NCI-H82 treated with DMSO at 0.1 percent for 48 hours (cell line): ENCODE results near the gene SOX13.
"Not testable (repeated sequence)": the region's sequence is repeated elsewhere in the genome, so short reads cannot be mapped to it uniquely, and the experiment has no call there.

Experiments
- DNase-seq: peaks from one replicate; lab custom pipeline; 2025; ENCODE audit not compliant: unreplicated experiment; lab: John Stamatoyannopoulos, UW

SOX13 gene

DNA sequence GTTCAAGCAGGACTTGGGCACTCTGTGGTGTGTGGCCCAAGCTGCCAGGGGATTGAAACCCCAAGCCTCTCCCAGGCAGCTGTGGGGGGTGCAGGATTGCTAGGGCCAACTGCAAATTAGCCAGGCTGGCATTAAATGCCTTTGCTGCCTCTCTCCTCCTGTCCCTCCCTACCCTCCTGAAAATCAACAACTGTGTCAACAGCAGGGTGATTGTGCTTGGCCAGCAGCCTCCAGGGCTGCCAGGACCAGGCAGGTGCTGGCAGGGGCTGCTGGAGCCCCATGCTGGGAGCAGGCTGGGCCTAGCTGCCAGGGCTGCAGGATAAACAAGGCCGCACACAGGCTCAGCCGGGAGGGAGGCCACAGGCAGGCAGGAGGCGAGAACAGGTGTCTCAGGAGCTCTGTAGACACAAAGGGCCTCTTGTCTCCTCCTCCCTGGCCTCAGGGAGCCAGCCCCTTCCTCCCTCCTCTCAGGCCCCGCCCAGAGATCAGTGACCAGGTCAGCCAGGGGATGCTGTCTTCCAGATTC lies 11.4 kb downstream of the SOX13 start:
- DNase-seq = peak; percentile 7

DNA sequence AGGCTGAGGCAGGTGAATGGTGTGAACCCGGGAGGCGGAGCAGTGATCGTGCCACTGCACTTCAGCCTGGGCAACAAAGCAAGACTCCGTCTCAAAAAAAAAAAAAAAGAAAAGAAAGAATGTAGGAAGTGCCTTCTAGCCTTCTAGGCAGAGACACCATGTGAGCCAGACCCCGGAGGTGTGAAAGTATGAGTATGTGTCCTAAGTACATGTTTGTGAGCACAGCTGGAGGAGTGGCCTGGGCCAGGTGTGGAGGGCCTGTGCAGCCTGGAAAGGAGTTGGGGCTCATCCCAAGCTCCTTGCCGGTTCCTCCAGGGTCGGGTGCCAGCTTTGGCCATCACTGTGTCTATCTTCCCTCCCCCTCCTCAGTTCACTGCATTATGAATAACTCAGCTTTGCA lies 13.0 kb downstream of the SOX13 start:
- DNase-seq = no peak

DNA sequence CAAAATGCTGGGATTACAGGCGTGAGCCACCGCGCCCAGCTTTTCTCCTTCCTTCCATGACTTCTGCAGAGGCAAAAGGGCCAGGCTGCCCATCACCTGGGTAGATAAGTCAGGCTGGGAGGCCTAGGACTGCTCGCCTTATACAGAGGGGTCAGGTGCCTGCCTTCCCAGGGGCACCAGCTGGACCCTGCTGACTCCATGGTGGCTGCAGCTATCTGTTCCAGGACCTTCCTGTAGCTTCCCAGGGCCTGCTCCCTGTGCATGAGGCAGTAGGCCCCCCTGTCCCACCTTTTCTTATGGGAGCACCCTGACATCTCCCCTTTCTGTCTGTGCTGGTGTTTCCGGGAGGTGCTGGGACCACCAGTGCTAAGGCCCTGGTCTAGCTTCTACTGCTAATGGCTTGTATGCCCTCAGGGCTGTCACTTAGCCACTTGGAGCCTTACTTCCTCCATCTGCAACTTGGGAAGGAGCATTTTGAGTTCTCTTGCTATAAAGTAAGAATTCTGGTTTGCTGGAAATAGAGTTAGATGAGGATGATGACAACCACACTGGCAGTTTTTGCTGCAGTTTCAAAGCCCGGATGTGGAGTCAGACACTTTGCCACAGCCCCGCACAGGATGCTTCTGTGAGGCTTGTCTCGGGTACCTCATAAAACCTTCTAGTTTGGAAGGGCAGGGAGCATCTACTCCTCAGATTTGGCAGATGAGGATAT lies 14.4 kb downstream of the SOX13 start:
- DNase-seq = no peak

DNA sequence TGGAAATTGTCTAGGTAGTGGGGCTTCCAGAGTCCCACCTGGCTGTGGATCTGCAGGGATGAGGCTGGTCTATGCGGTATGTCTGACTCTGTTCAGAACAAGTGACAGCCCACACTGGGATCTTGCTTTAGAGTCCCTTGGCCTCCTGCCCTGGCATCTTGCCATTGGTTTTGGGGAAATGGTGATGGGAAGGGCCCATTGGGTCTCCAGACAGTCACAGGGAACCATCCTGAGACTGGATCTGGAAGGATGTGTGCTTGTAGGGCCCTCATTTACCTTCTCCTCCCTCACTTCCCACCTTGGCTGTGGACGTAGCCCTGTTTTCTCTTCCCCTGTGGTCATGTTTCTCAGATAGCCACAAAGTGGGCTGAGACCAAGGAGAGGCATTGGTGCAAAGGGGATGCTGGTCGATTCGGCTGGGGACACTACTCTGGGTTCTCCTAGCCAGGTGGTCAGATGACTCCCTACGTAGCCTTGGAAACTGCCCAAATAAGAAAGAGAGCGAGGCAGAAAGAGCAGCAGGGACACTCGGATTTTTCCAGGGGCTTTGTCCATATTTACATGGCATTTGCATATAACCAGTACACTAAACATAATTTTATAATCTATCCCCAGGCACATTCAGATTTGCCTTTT lies 15.1 kb downstream of the SOX13 start:
- no peak for DNase-seq

DNA sequence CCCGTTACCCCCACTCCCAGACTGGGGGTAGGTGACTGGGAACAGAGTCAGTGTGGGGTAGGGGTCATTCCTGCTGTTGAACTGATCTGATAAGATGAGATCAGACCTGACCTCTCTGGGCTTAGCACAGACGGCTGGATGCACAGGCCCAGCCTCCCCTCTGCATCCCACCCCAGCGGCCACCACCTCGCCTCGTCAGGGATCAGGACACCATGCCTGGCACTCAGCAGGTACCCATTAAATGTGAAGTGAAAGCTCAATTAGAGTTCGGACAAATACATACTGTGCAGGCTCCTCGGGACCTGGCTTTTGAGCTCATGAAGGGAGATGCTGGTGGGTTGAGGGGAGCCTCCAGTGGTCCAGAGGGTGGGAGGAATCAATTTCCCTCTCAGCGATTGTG lies 15.7 kb downstream of the SOX13 start:
- no peak for DNase-seq

DNA sequence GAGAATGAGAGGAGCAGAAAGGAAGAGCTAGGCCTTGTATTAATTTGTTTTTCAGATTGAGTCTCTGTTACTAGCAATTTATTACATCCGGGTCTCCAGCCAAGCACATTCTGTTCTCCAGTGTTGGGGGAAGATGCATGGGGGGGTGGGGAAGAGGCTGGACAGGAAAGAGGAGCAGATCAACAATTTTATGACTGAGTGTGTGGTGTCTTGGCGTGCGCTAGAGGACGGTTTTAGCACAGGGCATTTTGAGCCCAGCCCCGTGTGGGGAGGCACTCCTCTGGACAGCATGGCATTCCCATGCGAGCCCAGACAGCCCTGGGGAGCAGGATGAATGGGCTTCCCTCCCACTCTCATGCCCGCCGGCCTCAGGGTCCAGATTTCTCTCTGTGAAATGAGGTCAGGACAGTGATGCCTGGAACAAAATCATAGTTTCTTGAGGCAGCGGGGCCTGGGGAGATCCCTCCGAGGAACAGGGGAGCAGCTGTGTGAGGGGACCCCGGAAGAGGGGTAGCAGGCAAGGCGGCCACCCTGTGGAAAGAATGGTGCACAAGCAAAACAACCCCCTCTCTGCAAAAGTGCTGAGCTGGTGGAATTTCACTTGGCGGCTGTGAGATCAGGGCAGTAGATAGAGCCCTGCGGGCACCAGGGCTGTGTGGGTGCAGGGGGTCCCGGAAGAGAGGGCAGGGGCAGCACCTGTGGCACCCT lies 16.3 kb downstream of the SOX13 start:
- DNase-seq = no peak

DNA sequence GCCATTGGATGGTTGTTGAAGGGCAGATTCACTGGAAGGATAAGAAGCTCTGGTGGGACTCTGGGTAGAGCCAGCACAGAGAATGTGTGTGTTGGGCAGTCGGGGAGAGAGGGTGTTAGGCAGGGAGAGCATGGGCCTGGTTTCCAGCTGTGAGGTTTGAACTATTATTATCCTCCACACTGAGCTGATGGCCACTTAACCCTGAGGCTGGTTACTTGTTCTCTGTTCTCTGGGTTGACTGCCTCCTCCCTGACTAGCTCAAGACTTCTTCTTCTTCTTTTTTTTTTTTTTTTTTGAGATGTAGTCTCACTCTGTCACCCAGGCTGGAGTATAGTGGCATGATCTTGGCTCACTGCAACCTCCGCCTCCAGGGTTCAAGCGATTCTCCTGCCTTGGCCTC lies 17.2 kb downstream of the SOX13 start:
- not testable (repeated sequence) for DNase-seq

DNA sequence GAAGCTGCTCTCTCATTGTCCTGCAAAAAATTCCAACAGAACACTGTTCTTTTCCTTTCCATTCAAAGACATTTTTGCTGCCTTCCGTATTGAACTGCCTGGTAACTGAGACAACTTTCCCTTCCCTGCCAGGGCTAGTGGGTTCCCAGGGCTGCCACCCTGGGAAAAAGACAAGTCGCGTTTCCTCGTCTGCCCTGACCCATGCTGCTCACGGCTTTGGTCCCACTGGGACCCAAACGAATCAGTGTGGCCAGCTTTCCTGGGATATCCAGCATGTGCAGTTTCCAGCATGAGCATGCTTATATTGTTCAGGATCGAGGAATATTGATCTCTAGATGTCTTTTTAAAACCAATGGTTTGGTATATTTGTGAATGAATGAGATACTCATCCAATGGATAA lies 18.2 kb downstream of the SOX13 start:
- no peak for DNase-seq

DNA sequence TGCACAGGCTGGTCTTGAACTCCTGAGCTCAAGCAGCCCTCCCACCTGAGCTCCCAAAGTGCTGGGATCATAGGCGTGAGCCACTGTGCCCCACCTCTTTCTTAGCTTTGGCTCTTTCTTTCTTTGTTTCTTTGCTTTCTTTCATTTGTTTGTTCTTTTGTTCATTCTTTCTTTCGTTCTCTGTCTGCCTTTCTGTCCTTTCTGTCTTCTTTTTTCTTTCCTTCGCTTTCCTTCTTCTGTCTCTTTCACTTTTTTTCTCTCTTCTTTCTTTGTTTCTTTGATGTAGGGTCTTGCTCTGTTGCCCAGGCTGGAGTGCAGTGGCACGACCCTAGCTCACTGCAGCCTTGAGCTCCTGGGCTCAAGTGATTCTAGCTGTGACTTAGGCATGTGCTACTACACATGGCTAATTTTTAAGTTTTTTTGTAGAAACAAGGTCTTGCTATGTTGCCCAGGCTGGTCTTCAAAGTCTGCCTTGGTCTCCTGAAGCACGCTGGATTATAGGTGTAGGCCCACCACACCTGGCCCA lies 18.9 kb downstream of the SOX13 start:
- DNase-seq = no peak

DNA sequence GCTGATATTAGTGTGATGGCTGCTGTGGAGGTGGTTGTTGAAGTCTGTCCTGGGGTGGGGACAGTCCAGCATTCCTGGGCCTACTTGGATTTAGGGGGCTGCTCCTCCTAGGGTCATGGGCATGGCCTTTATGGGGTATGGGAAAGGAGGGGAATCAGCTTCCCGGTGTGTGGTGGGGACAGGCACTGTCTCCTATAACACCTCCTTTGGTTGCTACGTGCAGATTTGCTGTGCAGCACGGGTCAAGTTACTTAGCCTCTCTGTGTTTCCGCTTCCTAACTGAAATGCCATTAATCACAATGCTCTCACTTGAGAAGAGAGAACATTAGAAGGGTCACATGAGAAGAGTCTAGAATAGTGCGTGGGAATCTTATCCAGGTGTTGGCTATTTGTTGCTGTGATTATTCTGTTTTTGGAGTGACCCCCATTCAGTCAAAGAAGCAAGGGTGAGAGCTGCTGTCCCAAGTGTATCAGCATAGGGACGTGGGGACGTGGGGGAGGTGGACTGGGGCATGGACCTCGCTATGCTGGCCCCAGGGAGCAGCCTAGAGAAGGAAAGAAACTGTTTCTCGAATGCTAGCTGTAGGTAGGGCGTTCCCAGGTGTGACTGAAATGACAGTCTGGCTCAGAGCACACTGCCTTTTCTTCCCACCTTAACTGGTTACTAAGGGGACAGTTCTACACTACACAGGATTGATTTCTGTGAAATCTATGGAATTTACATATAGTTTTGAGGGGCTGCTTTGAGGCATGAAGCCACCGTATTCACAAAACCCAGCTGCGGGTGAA lies 19.9 kb downstream of the SOX13 start:
- no peak for DNase-seq

DNA sequence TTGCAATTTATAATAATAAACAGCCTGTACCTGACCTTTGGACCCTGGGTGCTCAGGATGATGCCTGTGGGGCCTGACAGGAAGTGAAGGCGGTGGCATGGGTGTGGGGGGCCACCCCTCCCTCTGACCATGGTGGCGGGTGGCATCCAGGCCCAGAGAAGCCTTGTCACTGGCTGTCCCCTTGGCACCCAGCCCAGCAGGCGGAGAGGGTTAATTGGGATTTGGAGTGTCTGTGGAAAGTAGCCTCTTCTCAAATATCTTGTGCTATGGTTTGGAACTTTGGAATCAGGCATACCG lies 20.5 kb downstream of the SOX13 start:
- DNase-seq = no peak

DNA sequence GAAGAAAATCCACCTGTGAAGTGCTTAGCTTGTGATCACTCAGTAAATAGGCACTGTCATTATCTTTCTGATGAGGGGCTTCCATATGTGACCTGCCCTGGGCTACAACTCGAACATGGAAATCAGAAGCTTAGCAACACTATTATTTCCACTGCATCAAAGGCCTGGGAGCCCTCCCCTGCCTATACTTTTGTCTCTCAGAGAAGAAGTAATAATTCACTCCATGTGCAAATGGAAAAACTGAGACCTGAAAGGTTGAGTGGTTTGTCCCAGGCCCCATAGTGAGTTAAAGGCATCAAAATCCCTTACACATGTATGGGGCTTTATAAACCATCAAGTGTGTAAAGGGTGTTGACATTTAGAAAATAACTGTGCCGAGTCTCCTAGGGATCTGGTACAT lies 20.9 kb downstream of the SOX13 start:
- no peak for DNase-seq

DNA sequence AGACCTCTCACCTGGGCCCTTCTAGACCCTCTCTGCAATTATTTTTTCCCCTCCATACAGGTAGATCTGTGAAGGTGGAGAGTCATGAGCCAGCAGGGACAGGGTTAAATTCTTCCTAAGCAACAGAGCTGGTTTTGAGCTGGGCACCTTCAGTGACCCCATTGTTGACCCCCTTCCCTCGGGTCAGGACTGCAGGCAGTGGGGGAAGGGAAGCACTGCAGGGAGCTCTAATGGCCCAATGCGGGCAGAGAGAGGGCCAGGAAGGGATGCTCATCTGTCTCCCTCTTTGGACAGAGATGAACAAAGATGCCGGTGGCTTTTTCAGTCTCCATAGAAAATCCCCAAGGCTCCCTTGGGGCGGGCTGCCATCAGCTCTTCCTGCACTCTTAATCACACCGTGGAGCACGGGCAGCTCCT lies 21.4 kb downstream of the SOX13 start:
- no peak for DNase-seq

DNA sequence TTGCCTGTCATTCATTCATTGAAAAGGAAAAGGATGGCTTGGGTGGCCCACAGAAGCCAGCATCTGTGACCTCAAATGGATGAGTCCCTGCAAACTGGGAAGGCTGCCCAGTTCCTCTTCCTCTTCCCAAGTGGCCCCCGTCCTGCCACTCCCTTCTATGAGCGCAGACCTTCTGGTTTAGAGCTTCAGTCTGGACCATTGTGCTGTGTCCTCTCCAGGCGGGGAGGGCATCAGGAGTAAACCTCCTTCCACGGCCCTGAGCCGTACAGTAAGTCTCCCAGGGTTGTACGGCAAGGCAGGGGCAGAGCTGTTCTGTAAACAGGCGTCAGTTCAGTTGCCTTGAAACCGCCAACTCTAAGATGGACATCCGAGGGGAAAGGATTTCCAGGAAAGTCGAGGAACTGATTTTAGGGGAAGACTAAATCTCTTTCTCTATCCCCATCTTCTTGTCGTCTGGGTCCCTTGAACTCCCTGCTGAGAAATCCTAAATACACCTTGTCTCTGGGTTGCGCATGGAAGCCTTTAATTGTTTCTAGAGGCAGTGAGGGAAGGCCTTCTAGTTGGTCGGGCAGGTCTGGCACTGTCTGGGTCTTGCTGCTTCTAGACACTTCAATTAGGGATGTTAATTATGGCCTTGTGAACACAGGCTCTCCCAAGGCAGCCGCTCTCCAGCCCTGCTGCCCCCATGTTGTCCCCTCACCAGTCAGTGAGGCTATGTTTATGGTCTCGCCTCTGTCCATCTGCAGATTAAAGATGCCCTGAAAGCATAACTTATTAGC lies 22.1 kb downstream of the SOX13 start:
- no peak for DNase-seq

DNA sequence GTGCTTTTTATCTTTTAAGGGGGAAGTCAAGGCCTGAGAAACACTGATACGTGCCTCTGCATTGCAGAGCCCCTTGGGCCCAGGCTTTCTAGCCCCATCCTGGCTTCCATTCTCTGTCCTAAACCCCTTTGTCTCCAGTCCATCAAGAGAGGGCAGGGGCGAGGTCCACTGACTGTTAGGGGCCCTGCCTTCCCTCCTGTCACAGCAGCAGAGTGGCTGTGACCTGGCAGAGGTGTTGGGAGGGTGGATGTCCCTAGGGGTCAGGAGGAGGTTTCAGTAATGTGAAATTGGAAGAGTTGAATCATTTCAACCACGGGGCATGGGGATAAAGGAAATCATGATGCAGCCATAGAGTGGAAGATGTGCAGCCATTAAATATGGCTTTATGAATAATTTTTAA lies 24.0 kb downstream of the SOX13 start:
- DNase-seq = no peak

DNA sequence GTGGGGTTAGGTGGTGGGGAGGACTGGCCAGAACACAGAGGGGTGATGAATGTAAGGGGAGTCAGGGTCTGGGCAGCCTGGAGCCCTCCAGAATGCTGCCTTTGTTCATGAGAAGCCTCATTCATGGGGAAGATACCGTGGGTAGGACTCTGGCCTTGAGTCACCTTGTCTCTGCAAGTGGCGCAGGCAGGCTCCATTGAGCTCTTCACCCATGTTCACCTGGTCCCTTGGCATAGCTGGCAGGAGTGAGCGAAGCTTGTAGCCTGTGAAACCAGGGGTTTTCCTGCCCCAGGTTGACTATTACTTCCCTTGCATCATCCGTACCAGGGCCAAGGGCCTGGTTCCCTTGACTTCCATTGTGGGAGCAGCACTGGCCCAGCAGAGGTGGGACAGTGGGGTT lies 25.8 kb downstream of the SOX13 start:
- no peak for DNase-seq

DNA sequence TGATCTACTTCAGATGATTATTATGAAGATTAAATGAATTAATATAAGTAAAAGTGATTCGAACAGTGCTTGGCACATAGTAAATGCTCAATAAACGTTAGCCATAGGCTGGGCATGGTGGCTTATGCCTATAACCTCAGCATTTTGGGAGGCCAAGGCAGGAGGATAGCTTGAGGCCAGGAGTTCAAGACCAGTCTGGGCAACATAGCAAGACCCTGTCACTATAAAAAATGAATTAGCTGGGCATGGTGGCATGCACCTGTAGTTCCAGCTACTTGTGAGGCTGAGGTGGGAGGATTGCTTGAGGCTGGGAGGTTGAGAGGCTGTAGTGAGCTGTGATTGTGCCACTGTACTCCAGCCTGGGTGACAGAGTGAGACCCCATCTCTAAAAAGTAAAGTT lies 26.8 kb downstream of the SOX13 start:
- DNase-seq = not testable (repeated sequence)

DNA sequence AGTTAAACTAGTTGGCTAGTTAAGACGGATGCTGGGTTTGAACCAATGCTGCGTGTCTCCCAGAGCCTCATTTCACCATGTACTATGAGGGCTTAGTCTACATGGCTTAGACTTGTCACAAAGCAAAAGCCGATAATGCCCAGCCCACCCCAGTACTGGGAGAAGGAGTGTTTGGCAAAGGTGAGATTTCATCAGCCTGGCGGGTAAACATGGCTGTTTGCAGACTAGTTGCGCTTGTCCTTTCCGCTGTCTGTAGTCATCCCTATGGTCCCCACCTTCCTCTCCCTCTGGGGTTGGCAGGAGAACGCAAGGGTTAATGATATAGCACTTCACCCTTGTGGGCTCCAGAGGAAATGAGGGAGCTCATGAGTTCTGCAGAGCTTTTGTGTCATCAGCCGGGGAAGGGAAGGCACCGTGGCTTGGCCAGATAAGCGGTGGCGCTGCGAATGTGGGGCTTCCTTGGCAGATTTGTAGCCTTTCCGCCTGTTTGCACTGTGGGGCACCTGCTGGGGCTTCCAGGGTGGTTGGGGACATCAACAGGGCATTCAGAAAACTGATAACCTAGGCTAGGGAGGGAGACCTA lies 29.2 kb downstream of the SOX13 start:
- no peak for DNase-seq

DNA sequence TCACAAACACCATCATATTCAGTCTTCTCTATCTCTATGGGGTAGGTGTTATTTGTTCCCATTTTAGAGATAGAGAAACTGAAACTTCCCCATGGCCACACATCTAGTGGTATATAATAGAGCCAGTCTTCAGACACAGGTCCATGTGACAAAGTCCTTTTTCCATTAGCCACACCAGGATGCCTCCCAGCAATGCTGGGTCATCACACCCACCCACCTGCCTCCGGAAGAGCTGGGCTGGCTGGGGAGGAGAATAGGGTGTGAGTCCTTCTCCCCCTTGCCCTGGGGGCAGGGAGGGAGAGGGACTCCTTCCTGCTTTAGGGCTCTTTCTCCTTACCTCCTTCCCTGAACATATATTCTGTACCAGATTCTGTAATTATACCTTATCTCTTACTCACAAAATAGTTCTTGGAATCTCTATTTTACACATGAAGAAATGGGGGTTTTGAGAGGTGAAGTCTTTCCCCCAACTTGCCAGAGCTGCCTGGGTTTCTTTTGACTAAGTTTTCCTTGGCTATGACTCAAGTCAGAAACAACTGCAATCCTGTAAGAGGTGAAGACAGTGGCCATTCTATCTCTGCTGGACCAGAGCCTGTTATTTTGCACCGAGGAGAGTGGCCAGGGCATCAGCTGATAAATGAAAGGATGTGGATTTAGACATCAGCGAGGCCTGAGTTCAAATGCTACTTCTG lies 30.0 kb downstream of the SOX13 start:
- no peak for DNase-seq

DNA sequence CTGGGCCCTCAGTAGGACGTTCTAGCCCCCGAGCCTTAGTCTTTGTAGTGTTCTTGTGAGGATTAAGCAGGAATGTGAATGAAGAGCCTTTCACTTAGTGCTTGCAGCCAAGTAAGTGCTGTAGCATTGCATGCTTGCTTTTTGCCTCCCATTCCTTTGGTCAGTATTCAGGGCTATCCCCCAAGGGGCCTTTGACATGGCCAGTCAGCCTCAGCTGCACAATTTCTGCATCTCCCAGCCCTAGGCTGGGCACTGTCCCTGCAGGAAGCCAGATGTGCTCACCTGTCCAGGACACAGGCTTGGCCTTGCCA lies 30.5 kb downstream of the SOX13 start:
- no peak for DNase-seq
